SIG-M5 (cell line): ENCODE results near the gene ATP9B.
"Not testable (repeated sequence)": the region's sequence is repeated elsewhere in the genome, so short reads cannot be mapped to it uniquely, and the experiment has no call there.

Experiments used
- DNase-seq: peaks from one replicate; lab custom pipeline; 2025; lab: John Stamatoyannopoulos, UW

The ATP9B gene

DNA sequence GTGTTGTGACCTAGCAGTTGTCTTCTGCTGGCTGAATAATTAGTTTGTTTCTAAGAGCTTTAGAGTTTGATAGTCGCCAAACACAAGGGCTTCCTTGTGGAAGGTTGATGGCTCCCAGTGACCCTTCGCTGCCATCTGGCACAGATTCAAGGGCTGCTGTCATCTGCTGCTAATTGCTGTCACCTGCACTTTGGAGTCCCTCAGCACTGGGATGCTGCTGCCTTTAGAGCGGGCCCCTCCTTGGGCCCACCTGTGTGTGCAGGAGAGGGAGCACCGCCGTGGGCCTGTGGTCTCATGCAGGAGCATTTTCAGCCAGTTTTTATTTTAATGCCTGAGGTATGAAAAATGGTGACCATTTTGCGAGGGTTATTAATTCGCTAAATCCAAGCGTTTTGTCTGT, 172.6 kb downstream of the ATP9B start:
- no peak for DNase-seq

DNA sequence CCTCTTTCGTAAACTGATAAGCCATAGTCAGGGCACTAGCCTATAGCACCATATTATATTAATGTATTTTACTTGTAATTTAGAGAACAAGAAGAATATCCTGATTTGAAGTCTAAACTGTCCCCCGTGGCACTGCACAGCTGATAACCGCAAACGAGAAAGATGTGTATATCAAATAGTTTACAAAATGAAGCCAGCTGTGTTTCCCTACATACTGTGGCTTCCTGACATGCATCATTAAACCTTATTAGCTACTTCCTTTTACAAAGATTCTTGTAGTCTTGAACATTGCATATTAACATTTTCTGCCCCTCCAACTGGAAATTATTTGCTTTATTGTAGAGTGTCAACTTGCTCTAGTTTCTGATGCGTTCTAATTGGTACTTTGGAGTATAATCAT, 173.1 kb downstream of the ATP9B start:
- no peak for DNase-seq

DNA sequence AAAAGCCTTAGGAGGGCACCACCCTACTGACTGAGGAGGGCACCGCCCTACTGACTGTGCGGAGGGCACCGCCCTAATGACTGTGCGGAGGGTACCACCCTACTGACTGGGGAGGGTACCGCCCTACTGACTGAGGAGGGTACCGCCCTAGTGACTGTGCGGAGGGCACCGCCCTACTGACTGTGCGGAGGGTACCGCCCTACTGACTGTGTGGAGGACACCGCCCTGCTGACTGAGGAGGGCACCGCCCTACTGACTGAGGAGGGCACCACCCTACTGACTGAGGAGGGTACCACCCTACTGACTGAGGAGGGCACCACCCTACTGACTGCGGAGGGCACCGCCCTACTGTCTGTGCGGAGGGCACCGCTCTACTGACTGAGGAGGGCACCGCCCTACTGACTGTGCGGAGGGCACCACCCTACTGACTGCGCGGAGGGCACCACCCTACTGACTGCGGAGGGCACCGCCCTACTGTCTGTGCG, 176.4 kb downstream of the ATP9B start:
- DNase-seq: no peak

DNA sequence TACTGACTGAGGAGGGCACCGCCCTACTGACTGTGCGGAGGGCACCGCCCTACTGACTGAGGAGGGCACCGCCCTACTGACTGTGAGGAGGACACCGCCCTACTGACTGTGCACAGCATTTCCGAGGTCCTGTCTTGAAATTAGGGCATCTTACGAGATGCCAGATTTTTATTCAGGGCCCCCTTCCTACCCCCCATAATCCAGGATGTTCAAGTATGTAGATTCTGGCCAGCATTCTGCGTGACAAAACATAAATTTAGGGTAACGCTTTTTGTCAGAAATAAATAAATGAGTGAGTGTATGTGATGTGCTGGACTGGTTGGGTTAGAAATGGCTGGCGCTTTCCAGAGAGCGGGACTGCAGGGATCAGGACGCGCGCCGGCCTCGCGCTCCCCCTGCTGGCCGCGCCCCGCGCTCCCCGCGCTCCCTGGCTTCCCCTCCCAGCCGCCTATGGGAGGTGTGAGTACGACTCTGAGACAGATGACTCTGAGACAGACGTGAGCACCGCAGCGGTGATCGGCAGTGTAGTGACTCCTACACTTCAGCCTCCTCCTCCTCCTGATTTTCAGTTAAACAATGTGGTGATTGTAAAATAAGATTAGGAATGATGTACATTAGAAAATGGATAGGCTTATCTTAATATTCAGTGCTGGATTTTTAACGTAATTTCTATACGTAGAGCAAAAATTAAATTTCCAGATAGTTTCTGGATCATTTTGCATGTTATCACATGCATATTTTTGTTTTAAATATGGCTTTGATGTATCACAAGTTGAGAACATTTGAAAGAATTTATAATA, 177.3 kb downstream of the ATP9B start:
- no peak for DNase-seq

DNA sequence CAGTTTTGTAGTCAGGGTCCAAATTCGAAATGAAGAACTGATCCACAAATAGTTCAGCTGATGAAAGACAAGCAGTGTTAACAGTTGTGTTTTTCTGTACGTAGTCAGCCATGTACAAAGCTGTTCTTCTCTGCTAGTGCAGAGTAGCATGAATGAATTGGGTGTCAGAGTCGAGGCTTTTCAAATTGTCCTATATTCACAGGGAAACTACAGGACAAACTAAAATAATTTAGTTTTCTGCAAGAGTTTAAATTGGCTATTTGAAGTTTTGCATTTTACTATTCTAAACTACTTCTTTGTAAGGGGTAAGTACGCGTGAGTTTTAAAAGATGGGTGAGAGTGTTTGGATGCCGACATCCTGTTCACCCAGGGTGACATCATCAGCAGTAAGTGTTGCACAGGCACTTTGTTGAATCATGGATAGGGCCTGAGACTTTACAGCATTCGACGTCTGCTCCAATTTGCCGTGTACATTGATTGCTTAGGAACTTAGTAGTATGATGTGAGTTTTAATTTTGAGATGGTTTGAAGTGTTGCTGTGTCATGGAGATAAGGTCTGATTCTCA, 179.4 kb downstream of the ATP9B start:
- DNase-seq: no peak

DNA sequence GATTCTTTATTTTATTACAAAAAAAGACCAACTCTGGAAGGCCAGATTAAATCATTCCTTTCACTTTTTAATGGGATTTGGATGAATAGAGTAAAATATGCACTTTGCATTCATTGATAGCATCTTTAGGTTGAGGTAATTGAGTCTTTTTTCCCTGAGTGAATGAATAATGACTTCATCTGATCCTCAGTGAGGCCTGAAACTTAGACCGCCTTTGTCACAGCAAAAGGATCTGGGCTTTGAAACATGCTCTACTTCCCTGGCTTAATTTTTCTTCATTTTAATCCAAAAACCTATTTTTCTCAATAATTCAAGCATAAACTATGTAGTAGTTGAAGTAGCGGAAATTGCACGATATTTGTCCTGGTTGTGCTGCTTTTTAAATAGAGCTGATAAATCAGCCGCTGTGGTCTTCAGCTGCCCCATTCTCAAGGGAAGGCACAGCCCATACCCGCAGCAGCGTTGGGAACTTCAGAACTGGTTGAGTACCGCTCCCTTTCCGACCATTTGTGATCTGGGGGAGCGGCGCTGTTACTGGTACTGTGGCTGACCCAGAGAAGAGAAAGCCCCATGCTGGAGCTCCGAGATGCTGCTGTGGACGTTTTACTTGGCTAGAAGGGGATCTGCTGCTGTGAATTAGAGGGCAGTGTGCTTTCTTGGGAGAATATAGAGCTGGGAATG, 181.2 kb downstream of the ATP9B start:
- DNase-seq: no peak

DNA sequence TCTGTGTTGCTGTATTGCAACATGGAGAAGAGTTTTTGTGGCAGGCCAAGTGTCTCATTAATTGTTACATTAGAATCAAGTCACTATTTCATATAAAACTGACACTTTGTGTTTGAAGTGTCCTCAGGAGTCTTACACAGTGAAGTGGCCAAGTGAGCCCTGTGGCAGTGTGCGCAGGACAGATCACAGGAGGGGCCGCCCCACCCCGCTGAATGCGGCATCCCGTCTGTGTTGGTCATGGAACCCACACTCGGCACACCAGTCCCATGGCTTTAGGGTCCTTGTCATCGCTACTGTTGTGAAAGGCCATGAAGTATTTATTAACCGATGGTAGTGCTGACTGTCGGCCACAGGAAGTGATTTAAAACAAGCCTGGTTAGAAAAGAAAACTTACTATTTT, 181.8 kb downstream of the ATP9B start:
- DNase-seq: no peak

DNA sequence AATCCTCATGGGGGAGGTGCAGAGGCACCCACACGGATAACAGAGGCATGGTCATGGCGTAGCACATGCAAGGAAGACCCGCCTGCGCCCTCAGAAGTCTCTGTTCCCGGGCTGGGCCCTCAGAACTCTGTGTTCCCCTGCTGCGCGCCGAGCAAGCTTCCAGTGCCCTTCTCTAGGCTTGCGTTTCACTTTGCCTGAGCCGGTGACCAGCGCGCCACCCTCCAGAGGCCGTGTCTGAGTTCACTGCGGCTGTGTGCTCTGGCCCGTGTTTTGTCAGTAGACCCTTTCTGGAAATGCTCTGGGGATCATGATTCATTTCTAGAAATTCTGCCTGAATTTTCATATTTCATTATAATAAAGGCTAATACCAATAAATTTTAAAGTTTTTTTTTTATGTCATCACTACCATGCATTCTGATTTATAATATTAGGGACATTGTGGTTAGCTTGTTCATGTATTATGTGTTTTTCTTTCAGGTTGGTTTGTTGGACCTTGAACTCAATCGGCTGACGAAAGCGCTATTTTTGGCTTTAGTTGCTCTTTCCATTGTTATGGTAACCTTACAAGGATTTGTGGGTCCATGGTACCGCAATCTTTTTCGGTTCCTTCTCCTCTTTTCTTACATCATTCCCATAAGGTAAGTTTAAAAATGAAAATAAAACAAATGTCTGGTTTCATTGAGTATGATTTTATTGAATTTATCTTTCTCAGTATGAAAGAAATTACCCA, 183.9 kb downstream of the ATP9B start:
- no peak for DNase-seq

DNA sequence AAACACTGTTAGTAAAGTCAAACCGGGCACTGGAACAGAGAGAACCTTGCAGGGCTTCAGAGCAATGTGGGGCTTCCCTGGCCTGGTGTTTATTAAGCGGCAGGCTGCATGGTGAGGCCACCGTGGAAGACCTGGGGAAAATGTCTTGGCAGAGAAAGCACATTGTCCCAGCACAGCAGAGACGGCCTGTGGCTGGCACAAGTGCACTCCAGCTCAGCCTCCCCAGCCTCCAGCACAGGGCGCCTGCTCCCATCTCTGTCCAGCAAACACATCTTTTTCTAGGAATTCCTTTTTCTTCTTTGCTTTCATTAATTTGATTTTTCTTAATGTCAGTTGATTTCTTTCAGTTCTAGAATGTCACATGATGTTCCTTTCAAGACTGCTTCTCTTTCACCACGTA, 188.3 kb downstream of the ATP9B start:
- no peak for DNase-seq

DNA sequence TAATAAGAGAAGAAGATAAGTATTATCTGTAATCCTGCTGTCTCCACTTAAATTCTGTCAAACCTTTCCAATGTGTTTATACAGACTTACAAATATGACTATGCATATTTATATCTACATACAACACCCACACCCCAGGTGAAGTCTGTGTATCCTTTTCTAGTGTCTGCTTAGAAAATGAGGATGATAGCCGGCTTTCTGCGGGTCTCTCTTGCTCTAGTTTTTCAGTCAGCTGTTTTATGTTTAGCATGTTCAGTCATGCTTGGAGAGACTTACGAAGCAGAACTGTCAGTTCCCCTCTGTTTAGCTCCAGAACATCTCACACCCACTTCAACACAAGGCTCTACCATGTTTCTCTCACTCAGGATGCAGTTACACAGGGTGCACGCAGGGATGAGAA, 189.3 kb downstream of the ATP9B start:
- no peak for DNase-seq

DNA sequence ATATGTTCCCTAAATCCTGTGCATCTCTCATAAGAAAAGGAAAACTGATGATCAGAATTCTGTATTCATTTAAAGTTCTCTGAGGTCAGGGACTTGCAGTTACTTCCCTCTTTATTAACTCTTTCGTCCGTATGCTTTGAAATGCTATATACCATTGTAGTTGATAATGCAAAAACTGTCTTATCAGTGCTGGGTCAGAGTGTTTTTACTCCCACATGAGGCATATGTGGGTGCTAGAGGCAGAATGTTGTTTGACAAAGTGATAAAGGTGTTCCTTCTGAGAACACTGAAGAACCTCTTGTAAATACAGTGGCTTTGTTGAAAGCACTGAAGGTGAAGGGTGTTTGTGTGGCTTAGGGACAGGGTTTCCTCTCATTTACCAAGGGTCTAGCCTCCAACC, 190.0 kb downstream of the ATP9B start:
- DNase-seq: no peak

DNA sequence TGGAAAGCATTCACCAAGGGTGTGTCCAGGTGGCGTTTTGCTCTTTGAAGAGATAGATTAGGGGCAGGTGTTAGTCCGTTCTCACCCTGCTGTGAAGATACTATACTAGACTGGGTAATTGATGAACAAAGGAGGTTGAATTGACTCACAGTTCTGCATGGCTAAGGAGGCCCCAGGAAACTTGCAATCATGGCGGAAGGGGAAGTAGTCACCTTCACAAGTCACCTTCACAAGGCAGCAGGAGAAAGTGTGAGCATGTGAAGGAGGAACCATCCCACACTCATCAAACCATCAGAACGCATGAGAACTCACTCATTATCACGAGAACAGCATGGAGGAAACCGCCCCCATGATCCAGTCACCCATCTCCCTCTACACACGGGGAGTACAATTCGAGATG, 190.8 kb downstream of the ATP9B start:
- no peak for DNase-seq

DNA sequence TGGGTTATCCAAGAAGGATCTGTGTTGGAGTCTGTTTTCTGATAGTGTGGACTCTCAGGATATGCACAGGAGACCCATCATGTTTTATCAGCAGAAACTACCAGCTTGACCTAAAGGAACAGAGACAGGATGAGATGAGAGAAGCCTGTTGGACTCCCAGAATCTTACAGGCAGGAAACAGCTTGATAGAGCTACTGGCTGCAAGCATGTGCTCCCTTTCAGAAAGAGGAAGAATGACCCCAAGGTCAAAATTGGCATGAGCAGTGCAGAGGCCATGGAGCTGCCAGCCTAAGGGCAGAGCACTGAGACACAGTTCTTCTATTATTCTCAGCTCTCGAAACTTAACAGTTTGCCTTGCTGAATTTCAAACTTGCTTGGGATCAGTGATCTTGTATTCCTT, 191.3 kb downstream of the ATP9B start:
- DNase-seq: no peak

DNA sequence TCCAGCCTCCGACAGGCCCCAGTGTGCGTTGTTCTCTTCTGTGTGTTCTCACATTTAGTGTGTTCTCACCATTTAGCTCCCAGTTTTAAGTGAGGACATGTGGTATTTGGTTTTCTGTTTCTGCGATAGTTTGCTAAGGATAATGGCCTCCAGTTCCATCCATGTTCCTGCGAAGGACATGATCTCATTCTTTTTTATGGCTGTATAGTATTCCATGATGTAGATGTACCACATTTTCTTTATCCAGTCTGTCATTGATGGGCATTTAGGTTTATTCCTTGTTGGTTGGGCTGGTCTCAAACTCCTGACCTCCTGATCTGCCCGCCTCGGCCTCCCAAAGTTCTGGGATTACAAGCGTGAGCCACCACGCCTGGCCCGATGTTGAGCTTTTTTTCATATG, 195.9 kb downstream of the ATP9B start:
- DNase-seq: not testable (repeated sequence)

DNA sequence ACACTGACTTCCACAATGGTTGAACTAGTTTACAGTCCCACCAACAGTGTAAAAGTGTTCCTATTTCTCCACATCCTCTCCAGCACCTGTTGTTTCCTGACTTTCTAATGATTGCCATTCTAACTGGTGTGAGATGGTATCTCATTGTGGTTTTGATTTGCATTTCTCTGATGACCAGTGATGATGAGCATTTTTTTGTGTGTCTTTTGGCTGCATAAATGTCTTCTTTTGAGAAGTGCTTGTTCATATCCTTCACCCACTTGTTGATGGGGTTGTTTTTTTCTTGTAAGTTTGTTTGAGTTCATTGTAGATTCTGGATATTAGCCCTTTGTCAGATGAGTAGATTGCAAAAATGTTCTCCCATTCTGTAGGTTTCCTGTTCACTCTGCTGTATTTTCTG, 202.6 kb downstream of the ATP9B start:
- DNase-seq: not testable (repeated sequence)

DNA sequence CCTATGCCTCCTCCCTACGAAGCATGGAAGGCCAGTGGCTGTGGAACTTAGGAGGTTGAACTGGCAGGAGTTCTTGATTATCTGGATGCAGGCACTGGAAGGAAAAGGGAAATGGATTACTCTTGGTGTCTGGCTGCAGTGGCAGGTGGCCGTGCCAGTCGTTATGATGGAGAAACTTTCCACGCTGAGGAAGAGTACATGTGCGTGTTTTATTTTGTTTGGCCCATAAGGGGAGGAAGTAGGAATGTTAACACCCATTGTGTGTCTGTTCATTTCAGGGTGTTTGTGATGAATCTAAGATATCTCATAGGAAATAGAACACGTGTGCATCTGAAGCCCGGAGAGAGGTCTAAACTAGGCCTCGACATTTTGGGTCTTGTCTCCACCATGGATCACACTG, 203.7 kb downstream of the ATP9B start:
- no peak for DNase-seq

DNA sequence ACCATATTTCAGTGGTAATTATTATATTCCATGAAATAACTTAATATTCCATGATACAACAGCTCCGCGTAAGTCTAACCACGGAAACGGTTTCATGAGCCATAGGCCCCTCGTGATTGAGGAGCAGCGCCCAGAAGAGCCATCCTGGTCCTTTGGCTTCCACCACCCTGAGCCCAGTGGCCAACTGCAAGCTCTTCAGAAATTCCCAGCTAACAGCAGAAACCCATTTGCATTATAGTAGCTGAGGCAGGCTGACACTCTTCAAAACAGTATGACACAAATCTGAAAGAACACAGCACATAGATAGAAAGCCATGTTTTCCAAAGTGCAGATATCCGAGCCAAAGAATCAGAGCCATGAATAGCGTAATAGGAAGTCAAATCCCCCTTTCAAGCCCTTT, 205.6 kb downstream of the ATP9B start:
- DNase-seq: no peak

DNA sequence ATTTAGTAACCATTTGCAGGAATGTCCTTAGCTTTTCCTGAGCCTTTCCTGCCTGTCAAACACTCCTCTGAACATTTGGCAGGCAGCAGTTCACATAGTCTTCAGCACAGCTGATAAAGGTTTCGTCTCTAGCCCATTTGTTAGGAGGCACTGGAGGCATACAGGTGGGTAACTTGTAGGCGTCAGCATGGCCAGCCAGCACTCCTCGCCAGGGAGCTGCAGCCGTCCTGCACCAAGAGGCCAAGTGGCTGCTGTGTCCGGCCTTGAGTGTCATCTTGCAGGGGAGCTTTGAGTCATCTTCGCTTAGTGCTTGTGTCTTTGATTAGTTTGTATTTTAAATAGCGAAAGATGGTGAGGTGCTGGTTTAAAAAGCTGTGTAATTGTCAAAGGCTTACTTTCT, 206.3 kb downstream of the ATP9B start:
- no peak for DNase-seq

DNA sequence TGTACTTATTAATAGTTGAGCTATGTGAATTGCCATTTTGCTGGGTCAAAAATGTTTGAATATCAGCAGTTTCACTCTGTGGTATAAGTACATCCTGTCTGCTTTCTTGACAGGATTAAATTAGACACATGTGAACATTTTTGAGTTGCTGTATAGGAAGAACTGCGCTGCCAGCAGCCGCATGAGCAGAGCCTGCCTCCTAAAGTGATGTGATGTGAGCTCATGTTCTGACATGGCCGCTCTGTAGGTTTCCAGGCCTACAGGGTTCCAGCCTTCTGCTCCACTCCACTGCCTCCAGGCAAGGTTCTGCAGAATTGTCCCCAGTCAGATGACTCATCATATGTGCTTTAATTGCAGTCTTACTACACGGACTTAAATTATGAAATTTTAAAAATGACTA, 206.8 kb downstream of the ATP9B start:
- no peak for DNase-seq

DNA sequence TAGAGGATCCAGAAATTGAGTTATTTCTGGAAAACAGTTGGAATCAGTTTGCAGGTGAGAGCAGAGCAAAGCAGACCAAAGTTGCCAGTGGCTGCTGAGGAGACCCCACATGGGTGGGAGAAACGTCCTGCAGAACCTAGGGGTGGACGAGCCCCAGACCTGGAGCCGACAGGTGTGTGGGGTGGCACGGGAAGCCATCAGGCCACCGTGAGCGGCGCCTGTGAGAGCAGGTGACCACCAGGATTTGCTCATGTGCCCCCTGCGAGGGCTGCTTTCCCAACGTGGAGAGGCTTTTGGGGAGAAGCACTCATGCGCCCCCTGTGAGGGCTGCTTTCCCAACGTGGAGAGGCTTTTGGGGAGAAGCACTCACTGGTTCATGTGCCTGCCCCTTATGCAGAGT, 209.7 kb downstream of the ATP9B start:
- DNase-seq: no peak

DNA sequence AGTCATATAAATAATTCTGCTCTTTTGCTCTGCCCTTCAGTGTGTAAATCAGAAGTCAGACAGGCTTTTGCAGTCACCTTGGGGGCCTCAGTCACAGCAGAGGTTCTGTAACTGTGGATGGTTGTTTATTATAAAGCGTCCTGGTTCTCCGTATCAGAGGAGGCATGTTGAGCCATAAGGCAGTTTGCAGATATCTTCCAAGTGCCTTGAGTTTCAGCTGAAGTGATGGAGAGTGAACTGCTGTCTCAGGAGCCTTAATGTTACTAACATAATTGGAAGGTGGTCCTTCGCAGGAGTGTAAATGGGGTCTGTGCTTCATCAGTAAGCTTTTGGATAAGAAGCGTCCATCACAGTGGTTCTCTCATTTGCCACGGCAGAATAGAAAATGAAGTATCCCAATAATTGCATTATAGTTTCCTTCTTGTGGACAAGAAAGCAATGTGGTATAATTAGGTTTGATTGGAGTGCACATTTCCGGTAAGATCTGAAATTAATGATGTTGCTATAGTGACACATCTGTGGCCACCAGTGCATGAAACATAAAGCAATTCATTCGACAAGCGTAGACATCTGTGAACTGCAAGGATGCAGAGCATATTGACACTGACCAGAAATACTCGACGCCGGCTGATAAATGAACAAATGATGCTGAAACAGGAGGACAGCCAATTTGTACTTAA, 214.1 kb downstream of the ATP9B start:
- DNase-seq: no peak

DNA sequence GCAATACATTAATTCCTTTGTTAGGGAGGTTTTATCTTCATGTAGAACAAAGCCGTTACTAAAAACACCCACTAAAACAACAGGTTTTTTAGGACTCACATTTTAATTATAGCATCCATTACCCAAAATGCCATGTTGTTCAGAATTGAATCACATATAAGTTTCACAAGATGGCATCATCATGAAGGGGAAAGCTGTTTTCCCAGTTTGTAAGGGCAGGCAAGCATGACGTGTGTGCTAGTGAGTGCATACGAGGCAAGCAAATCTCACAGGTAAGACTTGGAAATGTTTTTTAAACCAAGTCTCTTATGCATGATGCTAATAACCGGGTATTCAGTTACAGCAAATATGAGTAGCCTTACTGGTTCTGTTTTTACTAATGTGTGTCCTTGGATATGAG, 214.7 kb downstream of the ATP9B start:
- DNase-seq: no peak
